Measurements from ENCODE around the gene ZNF23.

DNA sequence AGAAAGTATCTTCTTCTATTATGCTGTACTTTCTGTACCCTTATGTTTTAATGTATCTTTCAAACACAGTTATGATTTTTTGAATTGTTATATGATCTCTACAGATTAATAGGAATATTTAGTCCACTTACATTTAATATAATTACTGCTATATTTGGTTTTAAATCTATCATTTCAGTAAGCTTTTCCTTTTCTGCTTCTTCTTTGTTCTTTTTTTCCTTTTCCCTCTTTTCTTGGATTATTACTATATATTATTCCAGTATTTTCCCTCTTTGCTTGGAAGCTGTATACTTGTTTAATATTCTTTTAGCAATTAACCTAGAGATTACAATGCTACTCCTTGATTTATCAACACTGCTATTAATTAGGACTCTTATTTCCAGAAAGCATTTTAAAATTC is 33.7 kb downstream of the ZNF23 start:
- TF ChIP-seq POLR2AphosphoS5 (IDR thresholded peaks at IDR 0.05; ENCODE audit: low read depth, low read length) (no peak), EGR1 (IDR thresholded peaks at IDR 0.05; ENCODE audit: low read depth) (no peak), EZH2phosphoT487 (IDR thresholded peaks at IDR 0.05; ENCODE audit: borderline replicate concordance) (no peak), TCF7L2 (IDR thresholded peaks at IDR 0.05; ENCODE audit: borderline replicate concordance, extremely low read depth, insufficient read depth, insufficient read length) (no peak), CEBPB (IDR thresholded peaks at IDR 0.05; ENCODE audit: low read depth) (no peak), SP1 (IDR thresholded peaks at IDR 0.05; ENCODE audit: low read depth) (no peak)
- TF ChIP-seq, protein P1, sequence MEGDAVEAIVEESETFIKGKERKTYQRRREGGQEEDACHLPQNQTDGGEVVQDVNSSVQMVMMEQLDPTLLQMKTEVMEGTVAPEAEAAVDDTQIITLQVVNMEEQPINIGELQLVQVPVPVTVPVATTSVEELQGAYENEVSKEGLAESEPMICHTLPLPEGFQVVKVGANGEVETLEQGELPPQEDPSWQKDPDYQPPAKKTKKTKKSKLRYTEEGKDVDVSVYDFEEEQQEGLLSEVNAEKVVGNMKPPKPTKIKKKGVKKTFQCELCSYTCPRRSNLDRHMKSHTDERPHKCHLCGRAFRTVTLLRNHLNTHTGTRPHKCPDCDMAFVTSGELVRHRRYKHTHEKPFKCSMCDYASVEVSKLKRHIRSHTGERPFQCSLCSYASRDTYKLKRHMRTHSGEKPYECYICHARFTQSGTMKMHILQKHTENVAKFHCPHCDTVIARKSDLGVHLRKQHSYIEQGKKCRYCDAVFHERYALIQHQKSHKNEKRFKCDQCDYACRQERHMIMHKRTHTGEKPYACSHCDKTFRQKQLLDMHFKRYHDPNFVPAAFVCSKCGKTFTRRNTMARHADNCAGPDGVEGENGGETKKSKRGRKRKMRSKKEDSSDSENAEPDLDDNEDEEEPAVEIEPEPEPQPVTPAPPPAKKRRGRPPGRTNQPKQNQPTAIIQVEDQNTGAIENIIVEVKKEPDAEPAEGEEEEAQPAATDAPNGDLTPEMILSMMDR (IDR thresholded peaks at IDR 0.05 in 2 of 3, conservative IDR thresholded peaks at IDR 0.05 in 1 of 3; ENCODE audit: borderline replicate concordance in 1 of 3, insufficient read depth in 1 of 3, low read depth in 2 of 3, low read length in 2 of 3): no peak
- TF ChIP-seq, protein P2, sequence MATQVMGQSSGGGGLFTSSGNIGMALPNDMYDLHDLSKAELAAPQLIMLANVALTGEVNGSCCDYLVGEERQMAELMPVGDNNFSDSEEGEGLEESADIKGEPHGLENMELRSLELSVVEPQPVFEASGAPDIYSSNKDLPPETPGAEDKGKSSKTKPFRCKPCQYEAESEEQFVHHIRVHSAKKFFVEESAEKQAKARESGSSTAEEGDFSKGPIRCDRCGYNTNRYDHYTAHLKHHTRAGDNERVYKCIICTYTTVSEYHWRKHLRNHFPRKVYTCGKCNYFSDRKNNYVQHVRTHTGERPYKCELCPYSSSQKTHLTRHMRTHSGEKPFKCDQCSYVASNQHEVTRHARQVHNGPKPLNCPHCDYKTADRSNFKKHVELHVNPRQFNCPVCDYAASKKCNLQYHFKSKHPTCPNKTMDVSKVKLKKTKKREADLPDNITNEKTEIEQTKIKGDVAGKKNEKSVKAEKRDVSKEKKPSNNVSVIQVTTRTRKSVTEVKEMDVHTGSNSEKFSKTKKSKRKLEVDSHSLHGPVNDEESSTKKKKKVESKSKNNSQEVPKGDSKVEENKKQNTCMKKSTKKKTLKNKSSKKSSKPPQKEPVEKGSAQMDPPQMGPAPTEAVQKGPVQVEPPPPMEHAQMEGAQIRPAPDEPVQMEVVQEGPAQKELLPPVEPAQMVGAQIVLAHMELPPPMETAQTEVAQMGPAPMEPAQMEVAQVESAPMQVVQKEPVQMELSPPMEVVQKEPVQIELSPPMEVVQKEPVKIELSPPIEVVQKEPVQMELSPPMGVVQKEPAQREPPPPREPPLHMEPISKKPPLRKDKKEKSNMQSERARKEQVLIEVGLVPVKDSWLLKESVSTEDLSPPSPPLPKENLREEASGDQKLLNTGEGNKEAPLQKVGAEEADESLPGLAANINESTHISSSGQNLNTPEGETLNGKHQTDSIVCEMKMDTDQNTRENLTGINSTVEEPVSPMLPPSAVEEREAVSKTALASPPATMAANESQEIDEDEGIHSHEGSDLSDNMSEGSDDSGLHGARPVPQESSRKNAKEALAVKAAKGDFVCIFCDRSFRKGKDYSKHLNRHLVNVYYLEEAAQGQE (IDR thresholded peaks at IDR 0.05; ENCODE audit: low read depth): no peak
- TF ChIP-seq, protein P3, sequence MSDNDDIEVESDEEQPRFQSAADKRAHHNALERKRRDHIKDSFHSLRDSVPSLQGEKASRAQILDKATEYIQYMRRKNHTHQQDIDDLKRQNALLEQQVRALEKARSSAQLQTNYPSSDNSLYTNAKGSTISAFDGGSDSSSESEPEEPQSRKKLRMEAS (IDR thresholded peaks at IDR 0.05): no peak
- TF ChIP-seq, protein P4, sequence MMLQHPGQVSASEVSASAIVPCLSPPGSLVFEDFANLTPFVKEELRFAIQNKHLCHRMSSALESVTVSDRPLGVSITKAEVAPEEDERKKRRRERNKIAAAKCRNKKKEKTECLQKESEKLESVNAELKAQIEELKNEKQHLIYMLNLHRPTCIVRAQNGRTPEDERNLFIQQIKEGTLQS (IDR thresholded peaks at IDR 0.05): no peak

All from HCT116 (cell line).